ENCODE results near the gene KCNE3. TPM values are rescaled to one million over a fixed set of nuclear protein-coding genes. Genes with fewer than 3 reads are reported as not detected.

The KCNE3 gene
- total and polyA plus RNA-seq, 10 of the 15 experiments (the other 5 are each of a cell fraction or from before 2014, with no cell fraction given), result not detected

GRCh38 chr11:74468058-74468457 lies 709 bp upstream of the KCNE3 start (continued):
- TF ChIP-seq REST (IDR thresholded peaks at IDR 0.05; ENCODE audit: low read depth, low read length) (no peak), ZBTB33 (IDR thresholded peaks at IDR 0.05) (no peak), MXI1 (IDR thresholded peaks at IDR 0.05; ENCODE audit: low read depth, low read length) (no peak)
- TF ChIP-seq, protein P1, sequence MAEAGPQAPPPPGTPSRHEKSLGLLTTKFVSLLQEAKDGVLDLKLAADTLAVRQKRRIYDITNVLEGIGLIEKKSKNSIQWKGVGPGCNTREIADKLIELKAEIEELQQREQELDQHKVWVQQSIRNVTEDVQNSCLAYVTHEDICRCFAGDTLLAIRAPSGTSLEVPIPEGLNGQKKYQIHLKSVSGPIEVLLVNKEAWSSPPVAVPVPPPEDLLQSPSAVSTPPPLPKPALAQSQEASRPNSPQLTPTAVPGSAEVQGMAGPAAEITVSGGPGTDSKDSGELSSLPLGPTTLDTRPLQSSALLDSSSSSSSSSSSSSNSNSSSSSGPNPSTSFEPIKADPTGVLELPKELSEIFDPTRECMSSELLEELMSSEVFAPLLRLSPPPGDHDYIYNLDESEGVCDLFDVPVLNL (IDR thresholded peaks at IDR 0.05; ENCODE audit: low read depth, low read length), result no peak

DNA sequence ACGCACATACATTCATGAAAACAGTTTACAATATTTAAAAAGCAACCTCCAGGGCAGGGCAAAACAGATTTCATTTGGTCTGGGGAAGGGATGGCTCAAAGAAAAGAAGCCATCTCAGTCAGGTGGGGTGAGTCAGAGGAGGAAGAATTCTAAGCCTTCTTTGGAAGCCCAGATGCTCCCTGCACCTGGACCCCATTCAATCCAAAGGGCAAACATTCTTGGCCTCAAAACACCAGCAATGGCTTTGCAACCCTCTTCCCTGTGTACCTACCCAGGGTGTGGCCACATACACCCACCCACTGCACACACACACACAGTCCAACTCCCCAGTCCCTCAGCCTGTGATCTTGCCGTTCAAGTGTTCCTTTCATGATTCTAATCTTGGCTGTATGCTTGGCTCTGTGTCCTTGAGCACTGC lies 2.0 kb downstream of the KCNE3 start:
- H3K4me1 ChIP-seq (ENCODE audit: control insufficient read depth, insufficient read depth, low read length), result no peaks in the 10 kb centered on the region
- SMC1A ChIA-PET (ENCODE audit: uncharacterized antibody, unreplicated experiment), result no interaction called here
- RAD21 ChIA-PET (ENCODE audit: unreplicated experiment), result no interaction called here
- BruUV-seq (replicated peaks), result no TSS peak
- no peaks in the 10 kb centered on the region for H4K20me1 ChIP-seq (ENCODE audit: control insufficient read depth, insufficient read depth)
- in situ Hi-C loops (cut with MboI), result no loop called here
- CTCF ChIA-PET, result no interaction called here
- no peak overlapping the region for H3K9ac ChIP-seq (ENCODE audit: control insufficient read depth, insufficient read depth, low read length)
- no peak overlapping the region for H2AFZ ChIP-seq (ENCODE audit: control insufficient read depth, low read depth, low read length)
- H3K27me3 ChIP-seq (replicated peaks in 1 of 2; ENCODE audit: control insufficient read depth in 2 of 2, insufficient read depth in 2 of 2, low read length in 1 of 2), result peaks cover 3 to 9% of the 10 kb centered on the region in 2 experiments; a peak in 3 of 4 replicates
- TF ChIP-seq RELA (IDR thresholded peaks at IDR 0.05; ENCODE audit: borderline replicate concordance, partially characterized antibody) (no peak), ZBTB33 (IDR thresholded peaks at IDR 0.05) (no peak), NFXL1 (IDR thresholded peaks at IDR 0.05; ENCODE audit: borderline replicate concordance) (no peak), SPI1 (IDR thresholded peaks at IDR 0.05; ENCODE audit: borderline replicate concordance, insufficient read depth, low read depth, low read length) (no peak)
- H3K4me3 ChIP-seq, result no peak overlapping the region
- H3K27ac ChIP-seq (ENCODE audit: control insufficient read depth, insufficient read depth), result no peak overlapping the region
- ATAC-seq, result no peak
- no peak for DNase-seq (ENCODE audit: low read depth, low spot score)
- intact Hi-C loops (cut with micrococcal nuclease; ENCODE audit: unreplicated experiment), result no loop called here
- FAIRE-seq, result no peak
- H3K4me2 ChIP-seq (ENCODE audit: control insufficient read depth, insufficient read depth), result no peak overlapping the region
- H3K9me3 ChIP-seq (replicated peaks; ENCODE audit: control insufficient read depth, insufficient read depth, low read length), result no peaks in the 10 kb centered on the region
- no peaks in the 10 kb centered on the region for H3K36me3 ChIP-seq (ENCODE audit: control insufficient read depth in 2 of 2, insufficient read depth in 2 of 2, low read length in 1 of 2)
- H3K79me2 ChIP-seq (ENCODE audit: control insufficient read depth, insufficient read depth, low read length), result no peaks in the 10 kb centered on the region
- POLR2A ChIA-PET, result no interaction called here
- WGBS (ENCODE audit: insufficient coverage, insufficient replicate concordance, low lambda C conversion rate, missing lambda C conversion rate), result 53% methylated on average over 2 of the region's 2 CpGs
